Endothelial cell of umbilical vein (primary cell): ENCODE measurements around the gene LRFN3. TPM values are rescaled to one million over a fixed set of nuclear protein-coding genes. Genes with fewer than 3 reads are reported as not detected.

ENCODE experiments used
- BruUV-seq: library from RNA; stranded (reverse); fragments of 400-500 nt; replicated peaks from 2 replicates; lab custom pipeline; 2021; lab: Mats Ljungman, UMichigan
- CTCF ChIA-PET: fragments of 300-600, 350-600 bp; sonication (Branson Sonifier 250); formaldehyde crosslinking; loops from one replicate; lab custom pipeline; 2021; ENCODE audit warnings: antibody characterized with exemption, inconsistent platforms; lab: Charles Lee
- POLR2A ChIA-PET: fragments of 300-600, 350-600 bp; sonication (Branson Sonifier 250); formaldehyde crosslinking; loops from one replicate; lab custom pipeline; 2021; ENCODE audit warnings: antibody characterized with exemption, inconsistent platforms; lab: Charles Lee
- DNase-seq: peaks from one replicate; pipeline ENCODE4 v3.0.0-alpha.2; 2011; ENCODE audit warnings: low read depth, low spot score
- FAIRE-seq: peaks from 2 replicates; lab custom pipeline; 2011; peaks lifted over from hg19 to GRCh38; lab: Jason Lieb, UNC
- H2AFZ ChIP-seq: 2 replicates; pipeline ENCODE4 v1.6.0; 2012; ENCODE audit warnings: low read depth, low read length, control low read depth, inconsistent platforms
- H3K27ac ChIP-seq: 2 replicates; pipeline ENCODE4 v1.5.1; 2011; ENCODE audit warnings: low read depth, mild to moderate bottlenecking, control low read depth, low read length, moderate library complexity; ENCODE audit not compliant: insufficient read depth
- H3K27me3 ChIP-seq, 2 experiments: 2 replicates each; pipeline versions ENCODE4 v1.6.0 to v1.6.1; 2011; ENCODE audit warnings: low read length in 2 of 2, mixed read lengths in 1 of 2; ENCODE audit not compliant: control insufficient read depth in 2 of 2, insufficient read depth in 2 of 2
- H3K36me3 ChIP-seq, 2 experiments: 2 replicates in 1 of 2; 3 replicates in 1 of 2; pipeline ENCODE4 v1.5.1; 2011; ENCODE audit warnings: low read length in 2 of 2, mild to moderate bottlenecking in 1 of 2, moderate library complexity in 1 of 2; ENCODE audit not compliant: control insufficient read depth in 2 of 2, insufficient read depth in 2 of 2; ENCODE audit errors: extremely low read depth in 1 of 2
- H3K4me1 ChIP-seq: 3 replicates; pipeline ENCODE4 v1.5.1; 2011; ENCODE audit warnings: mild to moderate bottlenecking, low read length; ENCODE audit not compliant: control insufficient read depth, insufficient read depth; ENCODE audit errors: extremely low read depth
- H3K4me2 ChIP-seq: 2 replicates; pipeline ENCODE4 v1.6.1; 2011; ENCODE audit warnings: low read length, control low read depth, mixed read lengths; ENCODE audit not compliant: insufficient read depth
- H3K4me3 ChIP-seq, 3 experiments: fragments of 200-600 bp in 1 of 3; sonication (generic), shearing (Covaris generic) in 1 of 3; replicated peaks in 1 of 3; 2 replicates each; pipeline ENCODE4 v1.5.1; 2011 to 2016; ENCODE audit warnings: control low read depth in 3 of 3, low read length in 3 of 3, mild to moderate bottlenecking in 2 of 3, inconsistent platforms in 1 of 3, low read depth in 1 of 3, moderate library complexity in 1 of 3; ENCODE audit not compliant: insufficient read depth in 1 of 3
- H3K79me2 ChIP-seq: 2 replicates; pipeline ENCODE4 v1.6.0; 2012; ENCODE audit warnings: low read length, inconsistent platforms; ENCODE audit not compliant: control insufficient read depth, insufficient read depth
- H3K9ac ChIP-seq: replicated peaks from 2 replicates; pipeline ENCODE3; 2011; ENCODE audit warnings: low read length, control low read depth; ENCODE audit not compliant: insufficient read depth; ENCODE audit errors: extremely low read depth
- H3K9me1 ChIP-seq: replicated peaks from 3 replicates; pipeline ENCODE4 v1.6.0; 2011; ENCODE audit warnings: mild to moderate bottlenecking, low read length; ENCODE audit not compliant: control insufficient read depth, insufficient read depth; ENCODE audit errors: extremely low read depth
- H3K9me3 ChIP-seq: replicated peaks from 2 replicates; pipeline ENCODE4 v1.5.1; 2012; ENCODE audit warnings: low read length, inconsistent platforms; ENCODE audit not compliant: control insufficient read depth, insufficient read depth
- H4K20me1 ChIP-seq: replicated peaks from 2 replicates; pipeline ENCODE3; 2011; ENCODE audit warnings: mild to moderate bottlenecking, low read length; ENCODE audit not compliant: control insufficient read depth, insufficient read depth; ENCODE audit errors: extremely low read depth
- FOS ChIP-seq: IDR thresholded peaks from 2 replicates; pipeline ENCODE4 v1.6.1; 2011; ENCODE audit warnings: mild to moderate bottlenecking, low read length, moderate library complexity, borderline replicate concordance; ENCODE audit not compliant: insufficient read depth
- POLR2A ChIP-seq: IDR thresholded peaks from 2 replicates; pipeline ENCODE4 v1.6.1; 2012; ENCODE audit warnings: low read depth, mild to moderate bottlenecking, control low read depth, low read length
- POLR2AphosphoS5 ChIP-seq: IDR thresholded peaks from 2 replicates; pipeline ENCODE4 v1.6.1; 2012; ENCODE audit warnings: low read depth, mild to moderate bottlenecking, control low read depth, low read length, moderate library complexity; ENCODE audit not compliant: insufficient read depth
- dilution Hi-C: fragments of 300-500 bp; cut with MboI; formaldehyde crosslinking; loops from one replicate; pipeline ENCODE4 v1.15.0; 2019; ENCODE audit warnings: low sequenced_read_pairs; ENCODE audit not compliant: extremely low pct_ligation_motif_present
- intact Hi-C: fragments of 100-400 bp; cut with micrococcal nuclease; formaldehyde crosslinking; loops from one replicate; pipeline ENCODE4 v1.10.0; 2022
- polyA plus RNA-seq, 4 experiments: library from polyadenylated mRNA; depleted of rRNA in 3 of 4; stranded (reverse) in 3 of 4; unstranded in 1 of 4; fragments of >200 nt; gene quantifications; 2 replicates each; pipeline versions ENCODE4 v1.2.1 to v1.2.3, GENCODE V29; 2011 to 2012; ENCODE audit warnings: missing spikeins in 1 of 4
- total RNA-seq: library from RNA; stranded (reverse); gene quantifications from 2 replicates; pipeline ENCODE4 v1.2.3, GENCODE V29; 2021
- TF ChIP-seq, protein P1 (sequence below): IDR thresholded peaks from 2 replicates; pipeline ENCODE4 v1.6.1; 2011; ENCODE audit not compliant: insufficient read depth, insufficient read length
- TF ChIP-seq, protein P2 (sequence below), 2 donors: IDR thresholded peaks; 1 replicate in 1 of 2; 2 replicates in 1 of 2; pipeline ENCODE4 v1.5.1; 2011; ENCODE audit warnings: low read length in 2 of 2, mild to moderate bottlenecking in 2 of 2, moderate library complexity in 2 of 2, control low read depth in 1 of 2, inconsistent platforms in 1 of 2, low read depth in 1 of 2; ENCODE audit not compliant: insufficient read depth in 1 of 2; ENCODE audit errors: extremely low read depth in 1 of 2

The LRFN3 gene
- total and polyA plus RNA-seq, 2 donors (not counting 3 experiments of a cell fraction or from before 2014, with no cell fraction given) = 4.1 to 15.9 TPM

DNA sequence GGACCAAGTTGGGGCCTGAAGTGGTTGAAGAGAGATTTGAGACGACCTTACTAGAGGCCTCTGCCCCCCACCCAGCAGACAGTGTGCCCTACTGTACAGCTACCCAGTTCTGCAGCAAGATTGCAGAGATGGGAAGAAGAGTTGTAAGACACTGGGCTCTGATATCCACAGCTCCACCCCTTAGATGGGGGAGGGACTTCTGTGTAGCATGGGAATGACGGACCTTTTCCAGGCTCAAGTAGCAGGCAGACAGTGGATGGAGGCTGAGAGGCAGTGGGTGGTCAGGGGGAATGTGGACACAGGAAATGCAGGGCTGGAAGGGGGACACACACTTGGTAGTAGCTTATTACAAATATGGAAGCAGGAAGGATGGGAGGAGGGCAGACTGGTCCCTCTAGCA lies 13.0 kb downstream of the LRFN3 start:
- H2AFZ ChIP-seq = no peak overlapping the region
- no peak overlapping the region for H3K4me3 ChIP-seq
- no TSS peak for BruUV-seq
- peaks cover 2% of the 10 kb centered on the region for H3K4me1 ChIP-seq
- no peak for DNase-seq
- no peak for FAIRE-seq
- H3K36me3 ChIP-seq = no peaks in the 10 kb centered on the region
- H3K27ac ChIP-seq = no peak overlapping the region
- no peak overlapping the region for H3K4me2 ChIP-seq
- H3K79me2 ChIP-seq = no peaks in the 10 kb centered on the region
- H3K9me1 ChIP-seq = no peaks in the 10 kb centered on the region
- no peaks in the 10 kb centered on the region for H4K20me1 ChIP-seq
- H3K9ac ChIP-seq = no peak overlapping the region
- ChIA-PET CTCF (interaction anchor here (0.6 kb wide), 1 partner anchor 12 kb away, joined by 4 read pairs; no protein-coding TSS in a partner anchor), POLR2A (no interaction called here)
- dilution Hi-C loops = no loop called here
- TF ChIP-seq, protein P1, sequence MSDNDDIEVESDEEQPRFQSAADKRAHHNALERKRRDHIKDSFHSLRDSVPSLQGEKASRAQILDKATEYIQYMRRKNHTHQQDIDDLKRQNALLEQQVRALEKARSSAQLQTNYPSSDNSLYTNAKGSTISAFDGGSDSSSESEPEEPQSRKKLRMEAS = no peak
- TF ChIP-seq FOS = no peak
- no peak for TF ChIP-seq POLR2A
- no peak for TF ChIP-seq POLR2AphosphoS5
- TF ChIP-seq, protein P2, sequence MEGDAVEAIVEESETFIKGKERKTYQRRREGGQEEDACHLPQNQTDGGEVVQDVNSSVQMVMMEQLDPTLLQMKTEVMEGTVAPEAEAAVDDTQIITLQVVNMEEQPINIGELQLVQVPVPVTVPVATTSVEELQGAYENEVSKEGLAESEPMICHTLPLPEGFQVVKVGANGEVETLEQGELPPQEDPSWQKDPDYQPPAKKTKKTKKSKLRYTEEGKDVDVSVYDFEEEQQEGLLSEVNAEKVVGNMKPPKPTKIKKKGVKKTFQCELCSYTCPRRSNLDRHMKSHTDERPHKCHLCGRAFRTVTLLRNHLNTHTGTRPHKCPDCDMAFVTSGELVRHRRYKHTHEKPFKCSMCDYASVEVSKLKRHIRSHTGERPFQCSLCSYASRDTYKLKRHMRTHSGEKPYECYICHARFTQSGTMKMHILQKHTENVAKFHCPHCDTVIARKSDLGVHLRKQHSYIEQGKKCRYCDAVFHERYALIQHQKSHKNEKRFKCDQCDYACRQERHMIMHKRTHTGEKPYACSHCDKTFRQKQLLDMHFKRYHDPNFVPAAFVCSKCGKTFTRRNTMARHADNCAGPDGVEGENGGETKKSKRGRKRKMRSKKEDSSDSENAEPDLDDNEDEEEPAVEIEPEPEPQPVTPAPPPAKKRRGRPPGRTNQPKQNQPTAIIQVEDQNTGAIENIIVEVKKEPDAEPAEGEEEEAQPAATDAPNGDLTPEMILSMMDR (IDR thresholded peaks at IDR 0.05; ENCODE audit: extremely low read depth in 1 of 2, insufficient read depth in 1 of 2, low read depth in 1 of 2, low read length in 2 of 2) = no peak
- H3K9me3 ChIP-seq = no peaks in the 10 kb centered on the region
- no peaks in the 10 kb centered on the region for H3K27me3 ChIP-seq
- intact Hi-C loops = no loop called here
